VCaP (cell line): Measurements from ENCODE around the gene SLC5A9.

Experiments
- H3K27ac ChIP-seq: fragments of 450-650 bp; 2 replicates; pipeline ENCODE4 v1.5.1; 2017
- TF ChIP-seq, protein P1 (sequence below): fragments of 450-650 bp; conservative IDR thresholded peaks from 2 replicates; pipeline ENCODE4 v1.5.1; 2017; ENCODE audit warnings: mild to moderate bottlenecking, moderate library complexity

SLC5A9 gene

DNA sequence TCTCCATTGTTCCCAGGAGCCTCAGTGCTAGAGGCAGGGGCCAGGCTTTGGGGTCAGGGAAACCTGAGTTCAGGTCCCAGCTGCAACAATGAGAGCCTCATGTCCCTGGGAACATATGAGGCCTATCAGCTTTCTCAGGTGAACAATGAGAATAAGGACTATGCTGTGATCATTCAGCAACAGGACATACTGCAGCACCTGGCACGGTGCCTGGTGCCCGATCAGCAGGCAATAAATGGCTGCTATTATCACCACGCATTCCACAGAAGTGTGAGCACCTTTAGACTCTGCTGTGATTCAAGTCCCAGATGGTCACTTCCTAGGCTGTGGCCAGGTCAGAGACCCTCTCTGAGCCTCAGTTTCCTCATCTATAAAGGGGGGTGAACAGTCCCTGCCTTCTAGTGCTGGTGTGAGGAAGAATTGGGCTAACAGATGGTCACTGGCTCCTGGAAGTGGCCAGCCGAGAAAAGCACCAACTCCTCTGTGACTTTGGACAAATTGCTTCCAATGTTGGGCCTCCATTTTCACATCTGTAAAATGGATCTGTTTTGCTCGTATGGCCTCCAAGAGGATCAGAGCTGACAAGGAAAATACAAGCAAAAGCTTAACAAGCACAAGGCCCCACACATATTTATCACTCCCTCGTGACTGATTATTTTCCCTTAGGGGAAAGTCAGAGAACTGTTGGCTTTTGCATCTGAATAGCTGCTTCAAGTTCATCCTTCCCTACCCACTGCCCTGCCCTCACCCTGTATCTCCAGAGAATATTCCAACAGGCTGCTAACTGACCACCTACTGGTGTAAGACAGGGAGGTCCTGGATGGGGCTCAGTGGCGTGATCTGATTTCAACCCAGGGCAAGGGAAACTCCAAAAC is 1.1 kb downstream of the SLC5A9 start:
- TF ChIP-seq, protein P1, sequence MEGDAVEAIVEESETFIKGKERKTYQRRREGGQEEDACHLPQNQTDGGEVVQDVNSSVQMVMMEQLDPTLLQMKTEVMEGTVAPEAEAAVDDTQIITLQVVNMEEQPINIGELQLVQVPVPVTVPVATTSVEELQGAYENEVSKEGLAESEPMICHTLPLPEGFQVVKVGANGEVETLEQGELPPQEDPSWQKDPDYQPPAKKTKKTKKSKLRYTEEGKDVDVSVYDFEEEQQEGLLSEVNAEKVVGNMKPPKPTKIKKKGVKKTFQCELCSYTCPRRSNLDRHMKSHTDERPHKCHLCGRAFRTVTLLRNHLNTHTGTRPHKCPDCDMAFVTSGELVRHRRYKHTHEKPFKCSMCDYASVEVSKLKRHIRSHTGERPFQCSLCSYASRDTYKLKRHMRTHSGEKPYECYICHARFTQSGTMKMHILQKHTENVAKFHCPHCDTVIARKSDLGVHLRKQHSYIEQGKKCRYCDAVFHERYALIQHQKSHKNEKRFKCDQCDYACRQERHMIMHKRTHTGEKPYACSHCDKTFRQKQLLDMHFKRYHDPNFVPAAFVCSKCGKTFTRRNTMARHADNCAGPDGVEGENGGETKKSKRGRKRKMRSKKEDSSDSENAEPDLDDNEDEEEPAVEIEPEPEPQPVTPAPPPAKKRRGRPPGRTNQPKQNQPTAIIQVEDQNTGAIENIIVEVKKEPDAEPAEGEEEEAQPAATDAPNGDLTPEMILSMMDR, result no peak
- H3K27ac ChIP-seq, result peak overlapping the region; percentile 47; the same call in 1 of the 2 replicates

DNA sequence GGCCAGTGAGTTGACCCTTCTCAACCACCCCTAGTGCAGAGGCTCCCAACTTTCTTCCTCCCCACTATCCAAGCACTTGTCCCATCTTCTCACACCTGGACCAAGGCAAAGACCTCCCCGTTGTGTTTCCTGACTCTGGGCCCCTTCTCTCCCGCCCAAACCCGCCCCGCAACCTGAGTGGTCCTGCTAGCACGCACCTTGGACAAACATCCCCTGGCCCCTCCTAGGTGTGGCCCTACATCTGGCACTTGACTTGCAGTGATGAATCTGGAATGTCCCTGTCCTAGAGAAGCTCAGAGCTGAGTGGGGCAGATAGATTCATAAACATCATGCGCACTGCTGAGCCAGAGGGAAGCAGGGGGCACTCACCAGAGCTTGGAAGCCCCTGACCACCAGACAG is 2.3 kb downstream of the SLC5A9 start:
- no peak overlapping the region for H3K27ac ChIP-seq
- TF ChIP-seq, protein P1, result no peak

- TF ChIP-seq, protein P1, result no peak
Measured at GRCh38 chr1:48225579-48225978, 3.1 kb downstream of the SLC5A9 start.

DNA sequence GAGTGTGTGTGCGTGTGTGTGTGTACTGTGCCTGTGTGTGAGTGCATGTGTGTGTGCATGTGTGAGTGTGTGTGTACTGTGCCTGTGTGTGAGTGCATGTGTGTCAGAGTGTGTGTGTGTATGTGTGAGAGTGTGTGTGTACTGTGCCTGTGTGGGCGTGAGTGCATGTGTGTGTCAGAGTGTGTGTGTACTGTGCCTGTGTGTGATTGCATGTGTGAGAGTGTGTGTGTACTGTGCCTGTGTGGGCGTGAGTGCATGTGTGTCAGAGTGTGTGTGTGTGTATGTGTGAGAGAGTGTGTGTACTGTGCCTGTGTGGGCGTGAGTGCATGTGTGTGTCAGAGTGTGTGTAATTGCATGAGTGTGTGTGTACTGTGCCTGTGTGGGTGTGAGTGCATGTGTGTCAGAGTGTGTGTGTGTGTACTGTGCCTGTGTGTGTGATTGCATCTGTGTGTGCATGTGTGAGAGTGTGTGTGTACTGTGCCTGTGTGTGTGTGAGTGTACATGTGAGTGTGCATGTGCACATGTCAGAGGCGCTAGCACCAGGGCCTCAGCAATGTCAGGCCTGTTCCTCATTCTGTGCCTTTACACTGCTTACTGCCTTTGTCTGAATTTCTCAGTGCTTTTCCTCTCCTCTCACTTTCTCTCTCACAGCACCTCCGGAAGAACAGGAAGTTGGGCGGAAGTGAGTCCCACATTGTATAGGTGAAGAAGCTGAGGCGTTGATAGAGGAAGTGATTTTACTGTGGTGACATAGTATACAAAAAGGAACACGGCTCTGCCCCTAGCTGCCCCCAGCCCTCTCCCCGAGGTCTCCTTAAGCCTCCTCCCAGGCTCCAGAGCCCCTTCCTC is 4.9 kb downstream of the SLC5A9 start:
- H3K27ac ChIP-seq, result peak overlapping the region; percentile 52
- TF ChIP-seq, protein P1, result no peak

More at GRCh38 chr1:48225579-48225978, 3.1 kb downstream of the SLC5A9 start:
- no peak overlapping the region for H3K27ac ChIP-seq

DNA sequence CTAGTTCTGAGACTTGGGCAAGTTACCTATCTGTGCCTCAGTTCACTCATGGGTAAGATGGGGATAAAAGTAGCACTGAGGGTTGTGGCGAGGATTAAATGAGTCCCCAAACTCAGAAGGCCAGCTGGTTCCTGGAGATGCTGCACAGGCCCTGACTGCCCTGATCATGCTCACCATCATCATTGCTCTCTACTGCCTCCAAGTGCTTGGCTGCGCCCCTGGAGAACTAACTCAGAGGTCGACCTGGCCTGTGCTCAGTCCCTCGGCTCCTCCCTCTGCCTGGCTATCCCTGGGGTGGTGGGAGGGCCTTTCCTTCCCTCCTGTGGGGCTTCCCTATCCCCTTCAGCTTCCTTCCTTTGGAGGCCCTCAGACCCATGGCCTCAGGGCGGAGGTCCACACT is 5.6 kb downstream of the SLC5A9 start:
- TF ChIP-seq, protein P1, result peak; percentile 18; the same call in 1 of the 2 replicates
- H3K27ac ChIP-seq, result peak overlapping the region; percentile 52

- H3K27ac ChIP-seq, result no peak overlapping the region
Measured at GRCh38 chr1:48229317-48229716, 6.8 kb downstream of the SLC5A9 start.

More at GRCh38 chr1:48229317-48229716, 6.8 kb downstream of the SLC5A9 start:
- TF ChIP-seq, protein P1, result no peak
